OCI-LY1 (cell line): ENCODE results near the gene SOCS6.

Experiments used
- CTCF ChIP-seq: fragments of 200-600 bp; sonication (generic), shearing (Covaris generic); IDR thresholded peaks from 2 replicates; pipeline ENCODE4 v1.5.1; 2017; ENCODE audit warnings: mild to moderate bottlenecking, antibody characterized with exemption, low read length, moderate library complexity, mixed read lengths
- EZH2 ChIP-seq: fragments of 200-600 bp; sonication (generic), shearing (Covaris generic); IDR thresholded peaks from 2 replicates; pipeline ENCODE4 v1.8.0; 2017; ENCODE audit warnings: borderline replicate concordance, mixed run types, mild to moderate bottlenecking, antibody characterized with exemption, low read length, moderate library complexity, mixed read lengths

GRCh38 chr18:70349316-70349715 is 60.5 kb downstream of the SOCS6 start:
- TF ChIP-seq EZH2 (no peak), CTCF (no peak)
